HepG2 (cell line): ENCODE results near the gene TNK1. TPM values are rescaled to one million over a fixed set of nuclear protein-coding genes. Genes with fewer than 3 reads are reported as not detected.

ENCODE experiments used
- ARNT2 ChIP-seq: sonication (generic); formaldehyde crosslinking; IDR thresholded peaks from 2 replicates; pipeline ENCODE4 v1.8.0; 2022; ENCODE audit warnings: mild to moderate bottlenecking, low read depth, missing genetic modification reagents, moderate library complexity
- GATAD2A ChIP-seq: IDR thresholded peaks from 2 replicates; pipeline ENCODE4 v1.6.1; 2016
- HNF4A ChIP-seq: sonication (generic); formaldehyde crosslinking; IDR thresholded peaks from 2 replicates; pipeline ENCODE4 v1.4.0; 2020; ENCODE audit warnings: missing genetic modification reagents
- NAIF1 ChIP-seq: sonication (generic); formaldehyde crosslinking; IDR thresholded peaks from 2 replicates; pipeline ENCODE4 v1.5.0; 2020; ENCODE audit warnings: mild to moderate bottlenecking, missing genetic modification reagents, borderline replicate concordance
- NR2F6 ChIP-seq, 2 experiments: IDR thresholded peaks; 2 replicates each; pipeline ENCODE4 v1.6.1; 2016; ENCODE audit warnings: antibody characterized with exemption in 1 of 2, mild to moderate bottlenecking in 1 of 2
- PITX1 ChIP-seq: sonication (generic); formaldehyde crosslinking; IDR thresholded peaks from 2 replicates; pipeline ENCODE4 v1.5.1; 2020; ENCODE audit warnings: mild to moderate bottlenecking, missing genetic modification reagents
- TOE1 ChIP-seq: sonication (generic); formaldehyde crosslinking; IDR thresholded peaks from 2 replicates; pipeline ENCODE4 v1.4.0; 2020; ENCODE audit warnings: mild to moderate bottlenecking, missing genetic modification reagents
- TP53 ChIP-seq: sonication (generic); formaldehyde crosslinking; conservative IDR thresholded peaks from 2 replicates; pipeline ENCODE4 v1.4.0; 2020; ENCODE audit warnings: missing genetic modification reagents
- WIZ ChIP-seq: sonication (generic); formaldehyde crosslinking; IDR thresholded peaks from 2 replicates; pipeline ENCODE4 v1.5.1; 2020; ENCODE audit warnings: mild to moderate bottlenecking, missing genetic modification reagents
- ZMAT3 ChIP-seq: sonication (generic); formaldehyde crosslinking; conservative IDR thresholded peaks from 2 replicates; pipeline ENCODE4 v1.7.0; 2021; ENCODE audit warnings: missing genetic modification reagents
- ZNF274 ChIP-seq: sonication (generic); formaldehyde crosslinking; IDR thresholded peaks from 2 replicates; pipeline ENCODE4 v1.5.1; 2020; ENCODE audit warnings: mild to moderate bottlenecking, missing genetic modification reagents
- ZNF34 ChIP-seq: sonication (generic); formaldehyde crosslinking; IDR thresholded peaks from 2 replicates; pipeline ENCODE4 v1.4.0; 2020; ENCODE audit warnings: mild to moderate bottlenecking, missing genetic modification reagents, borderline replicate concordance
- ZNF343 ChIP-seq: sonication (generic); formaldehyde crosslinking; IDR thresholded peaks from 2 replicates; pipeline ENCODE4 v1.4.0; 2020; ENCODE audit warnings: mild to moderate bottlenecking, missing genetic modification reagents
- ZNF44 ChIP-seq: sonication (generic); formaldehyde crosslinking; IDR thresholded peaks from 2 replicates; pipeline ENCODE4 v1.5.1; 2020; ENCODE audit warnings: mild to moderate bottlenecking, missing genetic modification reagents
- ZNF484 ChIP-seq: sonication (generic); formaldehyde crosslinking; IDR thresholded peaks from 2 replicates; pipeline ENCODE4 v1.5.1; 2020; ENCODE audit warnings: mild to moderate bottlenecking, low read depth, missing genetic modification reagents, borderline replicate concordance
- ZNF501 ChIP-seq: sonication (generic); formaldehyde crosslinking; IDR thresholded peaks from 2 replicates; pipeline ENCODE4 v1.5.1; 2020; ENCODE audit warnings: mild to moderate bottlenecking, moderate library complexity, missing genetic modification reagents
- polyA plus RNA-seq, 8 experiments: library from polyadenylated mRNA; depleted of rRNA in 3 of 8; stranded (reverse) in 7 of 8; unstranded in 1 of 8; fragments of >200 nt; fragmentation: Illumina TruSeq in 4 of 8; extraction: Trizol in 4 of 8; gene quantifications; 2 replicates each; pipeline versions ENCODE4 v1.2.1 to v1.2.3, GENCODE V29; 2011 to 2016; ENCODE audit warnings: low read depth in 4 of 8, missing spikeins in 1 of 8, mixed read lengths in 1 of 8; ENCODE audit not compliant: insufficient read depth in 1 of 8
- total RNA-seq, 5 experiments: library from RNA; depleted of rRNA; stranded (reverse); fragments of >200 nt; fragmentation: Illumina TruSeq; extraction: Trizol; gene quantifications; 2 replicates each; pipeline ENCODE4 v1.2.3, GENCODE V29; 2016; ENCODE audit warnings: low read depth in 1 of 5
- TF ChIP-seq, protein P1 (sequence below): IDR thresholded peaks from 2 replicates; pipeline ENCODE4 v1.6.1; 2018; ENCODE audit warnings: missing genetic modification reagents, mild to moderate bottlenecking, missing compliant biosample characterization
- TF ChIP-seq, protein P2 (sequence below): sonication (generic); formaldehyde crosslinking; IDR thresholded peaks from 2 replicates; pipeline ENCODE4 v1.4.0; 2020; ENCODE audit warnings: missing genetic modification reagents
- TF ChIP-seq, protein P3 (sequence below): sonication (generic); formaldehyde crosslinking; IDR thresholded peaks from 2 replicates; pipeline ENCODE4 v1.5.0; 2020; ENCODE audit warnings: missing genetic modification reagents
- TF ChIP-seq, protein P4 (sequence below): sonication (generic); formaldehyde crosslinking; IDR thresholded peaks from 2 replicates; pipeline ENCODE4 v1.8.1; 2023; ENCODE audit warnings: mild to moderate bottlenecking, missing genetic modification reagents
- TF ChIP-seq, protein P5 (sequence below): sonication (generic); formaldehyde crosslinking; conservative IDR thresholded peaks from 2 replicates; pipeline ENCODE4 v1.8.0; 2022; ENCODE audit warnings: mild to moderate bottlenecking, moderate library complexity, missing genetic modification reagents
- TF ChIP-seq, protein P6 (sequence below): sonication (generic); formaldehyde crosslinking; IDR thresholded peaks from 2 replicates; pipeline ENCODE4 v1.4.0; 2020; ENCODE audit warnings: missing genetic modification reagents, low read depth, mild to moderate bottlenecking, borderline replicate concordance
- TF ChIP-seq, protein P7 (sequence below): sonication (generic); formaldehyde crosslinking; IDR thresholded peaks from 2 replicates; pipeline ENCODE4 v1.4.0; 2020; ENCODE audit warnings: missing genetic modification reagents

The TNK1 gene
- total and polyA plus RNA-seq, 2 of the 13 experiments (the other 11 are each of a cell fraction or from before 2014, with no cell fraction given), result 2.0 to 3.5 TPM

DNA sequence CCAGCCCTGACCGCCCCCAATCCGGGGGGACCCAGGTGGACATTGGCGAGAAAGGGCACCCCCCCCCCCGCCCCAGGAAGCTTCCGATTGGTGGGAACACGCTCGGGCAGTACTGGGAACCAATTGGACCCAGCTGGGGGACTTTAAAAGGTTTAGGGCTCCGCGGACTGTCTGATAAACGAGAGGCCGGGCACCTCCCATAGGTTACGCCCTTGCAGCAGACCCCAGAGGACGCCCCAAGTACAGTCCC, 22.8 kb downstream of the TNK1 start (continued):
- TF ChIP-seq, protein P1, sequence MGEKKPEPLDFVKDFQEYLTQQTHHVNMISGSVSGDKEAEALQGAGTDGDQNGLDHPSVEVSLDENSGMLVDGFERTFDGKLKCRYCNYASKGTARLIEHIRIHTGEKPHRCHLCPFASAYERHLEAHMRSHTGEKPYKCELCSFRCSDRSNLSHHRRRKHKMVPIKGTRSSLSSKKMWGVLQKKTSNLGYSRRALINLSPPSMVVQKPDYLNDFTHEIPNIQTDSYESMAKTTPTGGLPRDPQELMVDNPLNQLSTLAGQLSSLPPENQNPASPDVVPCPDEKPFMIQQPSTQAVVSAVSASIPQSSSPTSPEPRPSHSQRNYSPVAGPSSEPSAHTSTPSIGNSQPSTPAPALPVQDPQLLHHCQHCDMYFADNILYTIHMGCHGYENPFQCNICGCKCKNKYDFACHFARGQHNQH (CRISPR knock-in tag), result 0 out of 2 replicates have a peak, but pooled peaks have one; percentile 10
- TF ChIP-seq ARNT2 (CRISPR knock-in tag), result no peak; the same call in 1 of the 2 replicates
- TF ChIP-seq, protein P2, sequence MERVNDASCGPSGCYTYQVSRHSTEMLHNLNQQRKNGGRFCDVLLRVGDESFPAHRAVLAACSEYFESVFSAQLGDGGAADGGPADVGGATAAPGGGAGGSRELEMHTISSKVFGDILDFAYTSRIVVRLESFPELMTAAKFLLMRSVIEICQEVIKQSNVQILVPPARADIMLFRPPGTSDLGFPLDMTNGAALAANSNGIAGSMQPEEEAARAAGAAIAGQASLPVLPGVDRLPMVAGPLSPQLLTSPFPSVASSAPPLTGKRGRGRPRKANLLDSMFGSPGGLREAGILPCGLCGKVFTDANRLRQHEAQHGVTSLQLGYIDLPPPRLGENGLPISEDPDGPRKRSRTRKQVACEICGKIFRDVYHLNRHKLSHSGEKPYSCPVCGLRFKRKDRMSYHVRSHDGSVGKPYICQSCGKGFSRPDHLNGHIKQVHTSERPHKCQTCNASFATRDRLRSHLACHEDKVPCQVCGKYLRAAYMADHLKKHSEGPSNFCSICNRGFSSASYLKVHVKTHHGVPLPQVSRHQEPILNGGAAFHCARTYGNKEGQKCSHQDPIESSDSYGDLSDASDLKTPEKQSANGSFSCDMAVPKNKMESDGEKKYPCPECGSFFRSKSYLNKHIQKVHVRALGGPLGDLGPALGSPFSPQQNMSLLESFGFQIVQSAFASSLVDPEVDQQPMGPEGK (CRISPR knock-in tag), result no peak; the same call in 1 of the 2 replicates
- TF ChIP-seq NR2F6 (IDR thresholded peaks at IDR 0.05), result peak; percentile 57; the same call in 1 of the 2 replicates
- TF ChIP-seq NR2F6 (CRISPR knock-in tag; IDR thresholded peaks at IDR 0.05), result no peak
- no peak for TF ChIP-seq PITX1
- no peak for TF ChIP-seq ZNF34
- no peak for TF ChIP-seq ZNF484
- no peak for TF ChIP-seq ZNF501 (CRISPR knock-in tag)
- TF ChIP-seq, protein P3, sequence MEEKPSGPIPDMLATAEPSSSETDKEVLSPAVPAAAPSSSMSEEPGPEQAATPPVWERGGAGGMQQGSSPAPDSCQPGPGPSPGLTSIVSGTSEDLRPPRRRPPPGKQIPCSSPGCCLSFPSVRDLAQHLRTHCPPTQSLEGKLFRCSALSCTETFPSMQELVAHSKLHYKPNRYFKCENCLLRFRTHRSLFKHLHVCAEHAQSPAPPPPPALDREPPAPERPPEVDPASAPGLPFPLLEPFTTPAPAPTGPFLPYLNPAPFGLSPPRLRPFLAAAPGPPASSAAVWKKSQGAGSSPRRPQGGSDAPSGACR (CRISPR knock-in tag), result 0 out of 2 replicates have a peak, but pooled peaks have one; percentile 70
- TF ChIP-seq ZMAT3, result peak; percentile 37; the same call in 1 of the 2 replicates
- TF ChIP-seq ZNF274 (CRISPR knock-in tag), result 0 out of 2 replicates have a peak, but pooled peaks have one; percentile 28
- TF ChIP-seq HNF4A, result no peak
- no peak for TF ChIP-seq WIZ (CRISPR knock-in tag)
- TF ChIP-seq, protein P4, sequence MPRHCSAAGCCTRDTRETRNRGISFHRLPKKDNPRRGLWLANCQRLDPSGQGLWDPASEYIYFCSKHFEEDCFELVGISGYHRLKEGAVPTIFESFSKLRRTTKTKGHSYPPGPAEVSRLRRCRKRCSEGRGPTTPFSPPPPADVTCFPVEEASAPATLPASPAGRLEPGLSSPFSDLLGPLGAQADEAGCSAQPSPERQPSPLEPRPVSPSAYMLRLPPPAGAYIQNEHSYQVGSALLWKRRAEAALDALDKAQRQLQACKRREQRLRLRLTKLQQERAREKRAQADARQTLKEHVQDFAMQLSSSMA, result no peak
- no peak for TF ChIP-seq ZNF44 (CRISPR knock-in tag)
- TF ChIP-seq TP53 (CRISPR knock-in tag), result 0 out of 2 replicates have a peak, but pooled peaks have one; percentile 0
- 0 out of 2 replicates have a peak, but pooled peaks have one; percentile 72 for TF ChIP-seq ZNF343 (CRISPR knock-in tag)
- TF ChIP-seq, protein P5, sequence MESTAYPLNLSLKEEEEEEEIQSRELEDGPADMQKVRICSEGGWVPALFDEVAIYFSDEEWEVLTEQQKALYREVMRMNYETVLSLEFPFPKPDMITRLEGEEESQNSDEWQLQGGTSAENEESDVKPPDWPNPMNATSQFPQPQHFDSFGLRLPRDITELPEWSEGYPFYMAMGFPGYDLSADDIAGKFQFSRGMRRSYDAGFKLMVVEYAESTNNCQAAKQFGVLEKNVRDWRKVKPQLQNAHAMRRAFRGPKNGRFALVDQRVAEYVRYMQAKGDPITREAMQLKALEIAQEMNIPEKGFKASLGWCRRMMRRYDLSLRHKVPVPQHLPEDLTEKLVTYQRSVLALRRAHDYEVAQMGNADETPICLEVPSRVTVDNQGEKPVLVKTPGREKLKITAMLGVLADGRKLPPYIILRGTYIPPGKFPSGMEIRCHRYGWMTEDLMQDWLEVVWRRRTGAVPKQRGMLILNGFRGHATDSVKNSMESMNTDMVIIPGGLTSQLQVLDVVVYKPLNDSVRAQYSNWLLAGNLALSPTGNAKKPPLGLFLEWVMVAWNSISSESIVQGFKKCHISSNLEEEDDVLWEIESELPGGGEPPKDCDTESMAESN (CRISPR knock-in tag), result no peak; the same call in 1 of the 2 replicates
- TF ChIP-seq NAIF1 (CRISPR knock-in tag), result 0 out of 2 replicates have a peak, but pooled peaks have one; percentile 55
- TF ChIP-seq, protein P6, sequence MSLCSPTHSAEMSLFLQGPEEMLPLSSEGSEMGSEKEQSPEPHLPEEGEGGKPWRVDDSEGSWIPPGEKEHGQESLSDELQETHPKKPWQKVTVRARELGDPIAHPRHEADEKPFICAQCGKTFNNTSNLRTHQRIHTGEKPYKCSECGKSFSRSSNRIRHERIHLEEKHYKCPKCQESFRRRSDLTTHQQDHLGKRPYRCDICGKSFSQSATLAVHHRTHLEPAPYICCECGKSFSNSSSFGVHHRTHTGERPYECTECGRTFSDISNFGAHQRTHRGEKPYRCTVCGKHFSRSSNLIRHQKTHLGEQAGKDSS (CRISPR knock-in tag), result no peak
- TF ChIP-seq TOE1 (CRISPR knock-in tag), result no peak
- no peak for TF ChIP-seq GATAD2A (CRISPR knock-in tag)
- TF ChIP-seq, protein P7, sequence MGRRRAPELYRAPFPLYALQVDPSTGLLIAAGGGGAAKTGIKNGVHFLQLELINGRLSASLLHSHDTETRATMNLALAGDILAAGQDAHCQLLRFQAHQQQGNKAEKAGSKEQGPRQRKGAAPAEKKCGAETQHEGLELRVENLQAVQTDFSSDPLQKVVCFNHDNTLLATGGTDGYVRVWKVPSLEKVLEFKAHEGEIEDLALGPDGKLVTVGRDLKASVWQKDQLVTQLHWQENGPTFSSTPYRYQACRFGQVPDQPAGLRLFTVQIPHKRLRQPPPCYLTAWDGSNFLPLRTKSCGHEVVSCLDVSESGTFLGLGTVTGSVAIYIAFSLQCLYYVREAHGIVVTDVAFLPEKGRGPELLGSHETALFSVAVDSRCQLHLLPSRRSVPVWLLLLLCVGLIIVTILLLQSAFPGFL, result no peak
